NB4 (cell line): ENCODE measurements around the gene MINDY1.

Source experiments
- DNase-seq: peaks from one replicate; pipeline ENCODE4 v3.0.0; 2010; ENCODE audit warnings: low read depth
- H3K4me3 ChIP-seq: one replicate; pipeline ENCODE4 v1.5.1; 2011; ENCODE audit warnings: mild to moderate bottlenecking, low read depth, low read length, moderate library complexity
- CTCF ChIP-seq: IDR thresholded peaks from one replicate; pipeline ENCODE4 v1.5.1; 2012; ENCODE audit warnings: low read depth, low read length
- MAX ChIP-seq: IDR thresholded peaks from 2 replicates; pipeline ENCODE4 v1.6.1; 2011; ENCODE audit warnings: low read depth, low read length
- MYC ChIP-seq: IDR thresholded peaks from 2 replicates; pipeline ENCODE4 v1.6.1; 2011; ENCODE audit warnings: low read depth, low read length
- POLR2A ChIP-seq: IDR thresholded peaks from 2 replicates; pipeline ENCODE4 v1.6.1; 2011; ENCODE audit warnings: mild to moderate bottlenecking; ENCODE audit not compliant: insufficient read length; ENCODE audit errors: extremely low read depth

MINDY1 gene

GRCh38 chr1:150973836-150974579 is 32.7 kb downstream of the MINDY1 start:
- peak; percentile 69 for DNase-seq
- TF ChIP-seq CTCF (no peak), MYC (peak; percentile 94), MAX (peak; percentile 82), POLR2A (no peak)

GRCh38 chr1:150973258-150973835 is 33.4 kb downstream of the MINDY1 start:
- TF ChIP-seq MYC = 0 out of 2 replicates have a peak, but pooled peaks have one; percentile 8
- no peak for TF ChIP-seq CTCF
- peak overlapping the region; percentile 93 for H3K4me3 ChIP-seq
- DNase-seq = peak; percentile 50

More at GRCh38 chr1:150973836-150974579, 32.7 kb downstream of the MINDY1 start:
- H3K4me3 ChIP-seq = peak overlapping the region; percentile 93

GRCh38 chr1:150972417-150972940 is 34.2 kb downstream of the MINDY1 start:
- peak overlapping the region; percentile 93 for H3K4me3 ChIP-seq
- TF ChIP-seq POLR2A (no peak), MAX (no peak), CTCF (no peak), MYC (no peak)
- no peak for DNase-seq

- peak; percentile 42 for DNase-seq
- TF ChIP-seq MAX (no peak), POLR2A (no peak)
- peak overlapping the region; percentile 93 for H3K4me3 ChIP-seq
Measured at GRCh38 chr1:150971583-150972416, 34.9 kb downstream of the MINDY1 start.

GRCh38 chr1:150970808-150971582 is 35.7 kb downstream of the MINDY1 start:
- TF ChIP-seq POLR2A (no peak), CTCF (no peak), MAX (no peak)
- DNase-seq = peak; percentile 55
- peak overlapping the region; percentile 28 for H3K4me3 ChIP-seq
